ENCODE results near the gene TNFRSF17.

DNA sequence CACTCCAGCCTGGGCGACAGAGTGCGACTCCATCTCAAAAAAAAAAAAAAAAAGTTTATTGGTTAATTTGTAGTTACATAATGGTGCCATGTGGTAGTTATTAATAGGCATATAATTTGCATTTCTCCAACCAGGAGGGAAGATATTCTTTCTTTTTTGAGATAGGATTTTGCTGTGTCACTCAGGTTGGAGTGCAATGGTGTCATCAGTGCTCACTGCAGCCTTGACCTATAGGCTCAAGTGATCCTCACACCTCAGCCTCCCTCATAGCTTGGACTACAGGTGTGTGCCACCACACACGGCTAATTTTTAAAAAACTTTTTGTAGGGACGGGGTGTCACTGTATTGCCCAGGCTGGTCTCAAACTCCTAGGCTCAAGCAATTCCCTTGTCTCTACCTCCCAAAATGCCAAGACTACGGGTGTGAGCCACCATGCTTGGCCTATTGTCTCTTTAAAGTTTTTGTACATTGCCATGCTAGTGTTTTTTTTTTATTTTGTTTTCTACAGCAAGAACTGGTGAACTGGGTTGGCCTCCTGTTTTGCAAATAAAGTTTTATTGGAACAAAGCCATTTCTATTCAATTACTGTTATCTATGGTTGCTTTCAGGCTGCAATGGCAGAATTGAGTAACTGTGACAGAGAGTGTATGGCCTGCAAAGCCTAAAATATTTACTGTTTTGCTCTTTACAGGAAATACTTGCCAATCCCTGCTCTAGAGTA lies 23.4 kb downstream of the TNFRSF17 start:
- TF ChIP-seq, protein P1, sequence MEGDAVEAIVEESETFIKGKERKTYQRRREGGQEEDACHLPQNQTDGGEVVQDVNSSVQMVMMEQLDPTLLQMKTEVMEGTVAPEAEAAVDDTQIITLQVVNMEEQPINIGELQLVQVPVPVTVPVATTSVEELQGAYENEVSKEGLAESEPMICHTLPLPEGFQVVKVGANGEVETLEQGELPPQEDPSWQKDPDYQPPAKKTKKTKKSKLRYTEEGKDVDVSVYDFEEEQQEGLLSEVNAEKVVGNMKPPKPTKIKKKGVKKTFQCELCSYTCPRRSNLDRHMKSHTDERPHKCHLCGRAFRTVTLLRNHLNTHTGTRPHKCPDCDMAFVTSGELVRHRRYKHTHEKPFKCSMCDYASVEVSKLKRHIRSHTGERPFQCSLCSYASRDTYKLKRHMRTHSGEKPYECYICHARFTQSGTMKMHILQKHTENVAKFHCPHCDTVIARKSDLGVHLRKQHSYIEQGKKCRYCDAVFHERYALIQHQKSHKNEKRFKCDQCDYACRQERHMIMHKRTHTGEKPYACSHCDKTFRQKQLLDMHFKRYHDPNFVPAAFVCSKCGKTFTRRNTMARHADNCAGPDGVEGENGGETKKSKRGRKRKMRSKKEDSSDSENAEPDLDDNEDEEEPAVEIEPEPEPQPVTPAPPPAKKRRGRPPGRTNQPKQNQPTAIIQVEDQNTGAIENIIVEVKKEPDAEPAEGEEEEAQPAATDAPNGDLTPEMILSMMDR (IDR thresholded peaks at IDR 0.05), result no peak
- TF ChIP-seq POLR2A (IDR thresholded peaks at IDR 0.05), result no peak
